Activated CD8-positive, alpha-beta memory T cell treated with anti-CD3 and anti-CD28 coated beads for 36 hours (primary cell): Measurements from ENCODE around the gene SMAD9. TPM values are rescaled to one million over a fixed set of nuclear protein-coding genes. Genes with fewer than 3 reads are reported as not detected.
"Not testable (repeated sequence)": the region's sequence is repeated elsewhere in the genome, so short reads cannot be mapped to it uniquely, and the experiment has no call there.

ENCODE experiments used
- CTCF ChIA-PET: fragments of 350-600 bp; sonication (Branson Sonifier 250); formaldehyde crosslinking; loops from one replicate; lab custom pipeline; 2021; ENCODE audit warnings: antibody characterized with exemption; lab: Charles Lee
- POLR2A ChIA-PET: fragments of 350-600 bp; sonication (Branson Sonifier 250); formaldehyde crosslinking; loops from one replicate; lab custom pipeline; 2021; ENCODE audit warnings: antibody characterized with exemption; lab: Charles Lee
- total RNA-seq, 2 experiments: library from RNA; stranded (reverse); gene quantifications; one replicate each; pipeline ENCODE4 v1.2.3, GENCODE V29; 2021

The SMAD9 gene
- total RNA-seq, 2 experiments from 2014 or later = not detected

DNA sequence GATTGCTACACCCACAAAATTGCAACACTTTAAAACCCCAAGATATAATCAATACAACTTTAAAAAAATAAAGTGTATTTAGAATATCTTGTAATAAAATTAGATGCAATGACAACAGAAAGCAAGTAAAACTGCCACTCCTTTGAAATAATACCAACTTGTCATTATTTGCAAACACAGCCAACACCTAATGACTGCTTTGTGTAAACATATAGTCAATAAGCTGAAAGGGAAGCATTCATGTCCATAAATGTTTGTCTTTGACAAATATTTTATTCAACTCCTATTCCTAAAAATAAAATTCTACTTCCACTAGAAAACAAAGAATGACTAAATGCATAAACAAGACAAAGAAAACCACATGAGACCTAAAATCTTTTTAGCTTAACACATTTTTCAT, 6.6 kb downstream of the SMAD9 start:
- POLR2A ChIA-PET = no interaction called here
- CTCF ChIA-PET = no interaction called here

DNA sequence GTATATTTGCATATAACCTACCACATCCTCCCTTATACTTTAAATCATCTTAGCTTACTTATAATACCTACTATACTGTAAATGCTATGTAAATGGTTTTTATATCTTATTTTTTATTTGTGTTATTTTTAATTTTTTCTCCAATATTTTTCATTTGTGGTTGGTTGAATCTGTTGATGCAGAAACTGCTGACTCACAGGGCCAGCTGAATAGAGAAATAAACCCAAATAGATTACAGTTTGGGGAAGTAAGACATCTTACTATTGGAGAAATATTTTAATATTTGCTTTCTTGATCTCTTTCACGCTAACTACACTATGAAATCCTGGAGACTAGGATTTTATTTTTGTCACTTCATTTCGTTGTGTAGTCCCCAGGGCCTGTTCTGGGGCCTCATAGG, 7.1 kb downstream of the SMAD9 start:
- POLR2A ChIA-PET = no interaction called here
- CTCF ChIA-PET = no interaction called here

DNA sequence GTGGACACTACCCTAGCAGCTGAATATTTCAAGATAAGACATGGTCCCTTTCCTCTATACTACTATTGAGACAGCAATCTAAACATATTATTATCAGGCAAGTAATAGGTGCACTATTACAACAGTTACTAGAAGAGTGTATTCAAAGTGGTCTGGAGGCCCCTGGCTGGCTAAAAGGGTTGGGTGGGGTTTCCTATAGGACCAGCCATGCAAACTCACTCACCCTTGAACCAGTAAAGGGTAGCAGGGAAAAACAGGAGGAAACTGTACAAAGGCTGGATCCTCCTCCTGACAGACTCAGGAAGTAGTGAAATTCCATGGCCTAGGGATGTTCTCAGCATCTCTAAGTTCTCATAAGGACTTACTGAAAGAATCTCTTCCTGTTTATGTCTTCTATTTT, 7.7 kb downstream of the SMAD9 start:
- ChIA-PET POLR2A (no interaction called here), CTCF (no interaction called here)

DNA sequence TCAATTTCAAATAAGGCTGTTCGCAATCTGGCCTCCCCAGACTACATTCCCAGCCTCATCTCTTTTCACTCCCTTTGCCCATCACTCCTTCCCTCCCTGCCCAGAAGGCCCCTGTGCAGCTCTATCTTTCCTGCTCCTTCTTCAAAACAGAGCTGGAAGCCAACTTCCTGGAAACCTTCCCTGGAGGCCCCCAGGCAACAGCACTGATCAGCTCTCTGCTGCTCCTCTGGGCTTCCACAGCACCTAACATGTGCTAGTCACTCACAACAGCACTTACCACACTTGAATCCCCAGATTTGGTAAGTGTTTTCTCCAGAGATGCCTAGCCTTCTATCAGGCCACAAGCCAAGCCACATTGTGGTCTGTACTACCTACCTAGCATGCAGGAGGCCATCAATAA, 9.5 kb downstream of the SMAD9 start:
- ChIA-PET POLR2A (no interaction called here), CTCF (no interaction called here)

DNA sequence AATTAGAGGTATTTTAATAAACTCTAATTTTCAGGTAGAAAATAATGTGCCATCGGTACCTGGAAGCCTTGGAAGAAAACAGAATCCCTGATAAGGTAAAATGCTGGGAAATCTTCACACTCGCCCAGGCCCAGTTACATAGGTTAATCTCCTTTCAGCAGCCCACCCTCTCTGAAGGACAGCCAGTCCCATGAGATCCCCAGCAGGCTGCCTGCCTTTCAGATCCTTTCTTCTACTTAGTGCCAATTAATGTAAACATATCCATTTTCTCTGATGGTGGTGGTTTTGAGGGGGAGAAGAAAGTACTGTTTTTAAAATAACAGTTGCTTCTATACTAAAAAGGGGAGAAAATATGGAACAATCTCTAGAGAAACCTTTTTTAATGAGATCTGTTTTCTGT, 12.2 kb downstream of the SMAD9 start:
- CTCF ChIA-PET = no interaction called here

DNA sequence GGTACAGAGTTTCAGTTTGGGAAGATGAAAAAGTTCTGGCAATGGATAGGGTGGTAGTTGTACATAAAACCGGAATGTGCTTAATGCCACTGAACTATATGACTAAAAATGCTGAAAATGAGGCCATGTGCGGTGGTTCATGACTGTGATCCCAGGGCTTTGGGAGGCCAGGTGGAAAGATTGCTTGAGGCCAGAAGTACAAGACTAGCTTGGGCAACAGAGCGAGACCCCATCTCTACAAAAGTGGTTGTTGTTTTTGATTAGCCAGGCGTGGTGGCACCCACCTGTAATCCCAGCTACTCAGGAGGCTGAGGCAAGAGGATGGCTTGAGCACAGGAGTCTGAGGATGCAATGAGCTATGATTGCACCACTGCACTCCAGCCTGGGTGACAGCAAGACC, 12.8 kb downstream of the SMAD9 start:
- POLR2A ChIA-PET = no interaction called here
- CTCF ChIA-PET = no interaction called here

More for the DNA sequence above, 12.2 kb downstream of the SMAD9 start:
- POLR2A ChIA-PET = no interaction called here

DNA sequence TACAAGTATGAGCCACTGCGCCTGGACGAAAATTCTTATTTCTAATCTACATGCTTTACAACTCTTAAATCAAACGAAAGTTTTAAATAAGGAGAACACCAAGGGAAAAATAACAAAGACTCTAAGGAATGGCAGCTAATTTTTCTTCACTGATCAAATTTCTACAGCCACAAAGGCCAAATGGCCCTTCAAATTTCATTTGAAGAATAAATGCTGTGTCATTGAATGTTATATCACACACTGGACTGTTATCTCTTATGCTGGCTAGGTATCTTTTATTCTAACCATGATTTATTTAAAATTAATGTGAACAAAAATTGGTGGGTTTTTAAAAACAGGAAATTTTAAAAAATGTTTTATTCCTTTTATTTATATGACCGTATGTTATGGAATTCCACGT, 14.1 kb downstream of the SMAD9 start:
- POLR2A ChIA-PET = no interaction called here
- CTCF ChIA-PET = no interaction called here

DNA sequence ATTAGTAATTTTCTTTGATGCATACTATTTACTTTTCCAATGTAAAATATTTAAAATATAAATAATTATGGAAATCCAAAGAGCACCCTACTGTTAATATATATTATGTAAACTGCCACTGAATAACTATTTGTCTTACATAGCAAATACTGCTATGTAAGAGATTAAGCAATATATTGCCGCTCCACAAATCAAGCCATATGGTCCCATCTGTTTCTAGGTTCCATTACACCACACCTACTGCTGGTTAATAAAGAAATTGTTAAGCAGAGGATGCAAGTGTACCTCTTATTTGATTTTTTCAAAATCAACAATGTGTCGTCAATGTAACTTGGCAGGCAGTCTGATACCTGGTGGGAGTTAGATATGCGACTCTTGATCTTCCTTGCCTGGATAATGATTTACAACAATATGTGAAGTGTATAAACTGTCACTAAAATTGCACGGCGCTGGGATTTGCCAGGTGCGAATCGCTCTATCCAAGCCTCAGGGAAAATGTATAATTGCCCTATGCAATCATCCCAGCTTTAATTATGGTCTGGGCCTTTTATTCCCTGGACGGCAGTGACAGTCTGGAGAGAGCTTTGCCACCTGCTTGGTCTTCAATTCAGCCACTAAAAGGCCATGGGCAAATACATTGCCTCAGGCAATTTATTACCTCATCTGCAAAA, 16.0 kb downstream of the SMAD9 start:
- POLR2A ChIA-PET = no interaction called here
- CTCF ChIA-PET = no interaction called here

DNA sequence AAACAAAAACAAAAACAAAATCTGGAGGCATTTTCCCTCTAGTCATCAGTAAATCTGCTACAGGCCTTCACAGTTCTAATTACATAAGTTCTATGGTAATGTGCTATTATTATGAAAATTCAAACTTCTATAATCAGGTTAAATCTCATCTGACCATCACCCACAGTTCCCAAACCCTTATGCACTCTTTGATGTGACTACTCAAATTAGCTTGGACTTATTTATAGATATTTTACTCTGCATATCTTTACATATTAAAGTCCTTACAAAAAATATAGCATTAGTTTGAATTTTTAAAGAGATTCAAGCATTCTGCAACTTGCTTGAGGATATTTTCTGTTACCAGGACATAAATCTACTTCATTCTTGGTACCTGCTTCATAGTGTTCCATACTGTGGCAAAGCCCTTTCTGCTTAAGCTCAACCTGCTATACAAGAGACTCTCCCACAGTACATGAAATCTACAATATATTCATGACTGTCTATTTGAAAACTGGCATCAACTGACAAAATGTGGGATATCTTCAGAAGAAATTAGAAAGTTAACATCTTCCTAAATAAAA, 22.9 kb downstream of the SMAD9 start:
- ChIA-PET CTCF (no interaction called here), POLR2A (no interaction called here)

DNA sequence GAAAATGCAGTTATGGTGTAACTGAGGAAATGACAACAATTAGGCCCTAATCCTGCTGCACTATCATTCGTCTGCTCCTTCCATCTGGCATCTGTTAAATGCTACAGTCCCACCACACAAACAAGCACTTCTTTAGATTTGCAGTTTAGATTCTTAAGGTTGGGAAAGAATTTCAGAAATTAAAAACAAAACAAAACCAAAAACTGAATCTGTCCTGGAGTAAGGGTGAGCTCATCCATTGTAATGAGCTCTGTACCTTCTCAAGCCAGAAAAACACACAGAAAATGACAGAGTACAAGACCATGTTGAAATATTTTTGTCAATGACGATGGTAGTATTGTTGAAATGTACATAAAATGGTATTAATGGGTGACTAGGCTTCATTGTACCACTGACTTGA, 28.3 kb downstream of the SMAD9 start:
- ChIA-PET CTCF (no interaction called here), POLR2A (no interaction called here)

DNA sequence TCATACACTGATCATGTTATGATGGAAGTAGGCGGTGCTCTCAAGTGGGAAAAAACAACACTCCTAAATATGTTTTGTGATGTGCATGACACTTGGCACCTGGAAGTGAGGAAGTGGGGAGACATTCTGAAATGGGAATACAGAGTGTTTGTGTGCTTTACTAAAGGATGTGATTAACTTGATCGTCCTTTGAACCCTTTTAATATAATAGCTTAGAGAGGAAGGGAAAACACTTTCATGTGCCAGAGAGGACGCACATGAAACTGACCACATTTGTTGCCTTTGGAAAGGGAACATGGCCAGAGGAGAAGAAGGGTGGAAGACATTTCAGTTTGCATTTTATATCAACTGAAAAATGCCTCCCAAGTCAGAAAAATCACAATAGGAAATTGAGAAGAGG, 31.4 kb downstream of the SMAD9 start:
- CTCF ChIA-PET = no interaction called here
- POLR2A ChIA-PET = no interaction called here

DNA sequence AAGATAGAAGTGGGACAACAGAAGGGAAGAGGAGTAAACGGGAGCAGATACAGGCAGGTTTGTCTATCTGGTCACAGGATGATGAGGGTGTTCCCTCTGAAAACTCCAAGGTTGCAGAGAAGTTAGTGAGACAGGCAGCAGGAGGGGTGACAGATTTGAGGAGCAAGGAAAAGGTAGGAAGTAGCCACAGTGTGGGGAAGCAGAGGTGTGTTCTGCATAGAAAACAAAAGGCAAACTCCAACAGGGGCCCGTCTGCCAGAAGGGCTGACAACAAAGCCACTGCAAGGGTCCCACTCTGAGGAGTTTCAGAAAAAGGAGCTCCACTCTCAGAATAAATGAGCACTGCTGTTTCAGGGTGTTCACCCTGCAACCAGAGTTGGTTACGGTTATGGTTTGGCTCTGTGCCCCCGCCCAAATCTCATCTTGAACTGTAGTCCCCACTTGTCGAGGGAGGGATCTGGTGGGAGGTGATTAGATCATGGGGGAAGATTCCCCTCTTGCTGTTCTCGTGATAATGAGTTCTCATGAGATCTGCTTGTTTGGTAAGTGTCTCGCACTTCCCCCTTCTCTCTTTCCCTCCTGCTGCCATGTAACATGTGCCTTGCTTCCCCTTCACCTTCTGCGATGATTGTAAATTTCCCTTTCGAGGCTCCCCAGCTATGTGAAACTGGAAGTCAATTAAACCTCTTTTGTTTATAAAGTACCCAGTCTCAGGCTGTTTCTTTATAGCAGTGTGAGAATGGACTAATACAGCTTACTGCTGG, 32.1 kb downstream of the SMAD9 start:
- CTCF ChIA-PET = no interaction called here
- POLR2A ChIA-PET = no interaction called here

DNA sequence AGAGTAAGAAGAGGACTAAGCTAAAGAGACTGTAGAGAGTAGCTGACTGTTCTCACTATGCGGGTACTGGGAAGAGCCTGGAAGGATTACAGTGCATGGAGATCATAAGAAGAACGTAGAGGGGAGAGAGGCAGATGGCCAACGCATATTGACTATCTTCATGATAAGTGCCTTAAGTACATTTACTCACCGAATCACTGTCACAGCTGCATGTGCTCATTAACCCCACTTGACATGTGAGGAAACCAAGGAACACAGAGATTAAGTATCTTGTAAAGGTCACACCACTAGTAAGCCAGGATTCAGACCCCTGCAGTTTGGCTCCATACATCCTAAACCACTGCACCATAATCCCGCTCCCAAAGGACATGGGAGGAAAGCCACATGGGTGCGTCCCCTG, 34.1 kb downstream of the SMAD9 start:
- CTCF ChIA-PET = interaction anchor here (0.6 kb wide), 1 partner anchor 263 kb away, joined by 3 read pairs; no protein-coding TSS in a partner anchor

DNA sequence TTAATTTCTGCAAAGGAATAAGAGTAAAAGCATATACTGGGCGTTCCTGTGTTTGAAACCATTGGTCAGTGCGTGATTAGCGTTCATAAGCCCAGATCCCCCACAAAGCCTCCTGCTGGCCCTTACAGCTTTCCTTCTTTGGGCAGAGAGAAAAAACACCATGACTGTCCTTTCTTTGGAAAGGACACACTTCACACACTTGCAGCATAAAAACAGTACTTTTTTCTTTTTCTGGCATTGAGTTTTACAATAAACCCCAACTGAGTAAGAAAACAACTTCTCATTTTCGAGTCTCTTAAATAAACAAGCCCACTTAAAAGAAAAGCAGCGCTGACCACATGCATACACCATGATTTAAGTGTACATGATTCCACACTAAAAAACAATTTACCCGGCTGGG, 35.8 kb downstream of the SMAD9 start:
- ChIA-PET CTCF (no interaction called here), POLR2A (no interaction called here)

More for the DNA sequence above, 34.1 kb downstream of the SMAD9 start:
- POLR2A ChIA-PET = no interaction called here

DNA sequence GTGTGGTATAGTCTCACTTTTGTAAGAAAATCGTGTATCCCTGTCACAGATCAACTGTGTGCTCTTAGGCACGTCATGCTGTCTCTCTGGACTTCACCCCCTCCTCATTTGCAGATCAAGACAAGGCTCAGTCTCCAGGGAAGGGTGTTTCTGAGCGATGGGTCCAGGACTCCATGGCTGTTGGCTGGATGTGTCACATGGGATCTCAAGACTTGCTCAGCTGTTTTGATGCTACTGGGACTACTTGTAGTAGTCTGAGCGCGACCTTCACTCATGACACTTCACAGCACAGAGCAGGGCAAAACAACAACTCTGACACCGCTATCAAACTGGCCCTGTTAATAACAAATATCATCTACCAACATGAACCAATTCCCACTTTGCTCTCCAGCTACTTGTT, 36.2 kb downstream of the SMAD9 start:
- ChIA-PET POLR2A (no interaction called here), CTCF (no interaction called here)

DNA sequence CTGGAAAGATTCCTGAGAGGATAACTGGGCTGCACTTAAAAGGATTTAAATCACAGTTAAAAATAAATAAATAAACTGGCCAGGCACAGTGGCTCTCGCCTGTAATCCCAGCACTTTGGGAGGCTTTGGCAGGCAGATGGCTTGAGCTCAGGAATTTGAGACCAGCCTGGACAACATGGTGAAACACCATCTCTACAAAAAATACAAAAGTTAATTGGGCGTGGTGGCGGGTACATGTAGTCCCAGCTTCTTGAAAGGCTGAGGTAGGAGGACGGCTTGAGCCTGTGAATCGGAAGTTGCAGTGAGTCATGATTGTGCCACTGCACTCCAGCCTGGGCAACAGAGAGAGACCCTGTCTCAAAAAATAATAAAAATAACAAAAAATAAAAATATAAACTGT, 36.6 kb downstream of the SMAD9 start:
- CTCF ChIA-PET, POLR2A ChIA-PET: not testable (repeated sequence)

DNA sequence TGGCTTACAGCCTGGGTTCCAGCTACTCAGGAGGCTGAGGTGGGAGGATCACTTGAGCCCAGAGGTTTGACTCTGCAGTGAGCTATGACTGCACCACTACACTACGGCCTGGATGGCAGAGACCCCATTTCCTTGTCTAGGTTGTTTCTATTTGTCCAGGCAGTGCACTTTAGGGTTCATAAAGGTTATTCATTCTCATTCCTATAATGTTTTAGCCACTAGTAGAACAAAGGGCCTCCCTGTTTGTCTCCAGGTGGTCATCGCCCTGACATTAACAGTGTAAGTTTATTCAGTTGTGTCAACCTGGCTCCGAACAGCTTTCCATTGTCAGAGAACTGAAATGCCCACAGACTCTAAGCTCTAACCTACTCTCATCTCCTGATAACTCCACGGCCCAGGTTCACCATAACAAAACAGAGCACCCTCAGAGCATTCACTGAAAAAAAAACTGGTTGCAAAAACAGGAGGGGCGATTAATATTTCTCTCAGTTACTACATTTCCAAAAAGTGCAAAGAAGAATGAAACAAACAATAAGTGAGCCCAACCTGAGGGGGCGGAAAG, 37.1 kb downstream of the SMAD9 start:
- CTCF ChIA-PET = no interaction called here
- POLR2A ChIA-PET = no interaction called here

DNA sequence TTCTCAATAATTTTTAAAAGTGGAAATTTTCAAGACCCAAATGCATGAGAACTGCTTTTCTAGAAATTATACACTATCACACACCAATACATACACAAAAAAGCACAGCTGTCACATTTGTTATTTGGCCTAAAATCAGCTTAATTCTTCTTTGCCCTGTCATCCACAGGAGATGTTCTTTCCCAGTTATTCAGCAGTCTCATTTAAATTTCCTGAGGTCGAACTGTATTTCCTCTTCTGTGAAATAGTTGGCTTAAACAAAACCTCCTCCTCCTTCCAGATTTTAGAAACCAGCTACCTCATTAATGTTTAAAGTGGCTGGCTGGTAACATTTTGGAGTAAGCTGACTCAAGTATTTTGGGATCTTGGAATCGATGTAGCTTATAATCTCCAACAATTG, 39.1 kb downstream of the SMAD9 start:
- CTCF ChIA-PET = interaction anchor here (0.6 kb wide), 1 partner anchor 19 kb away, joined by 3 read pairs; no protein-coding TSS in a partner anchor
- POLR2A ChIA-PET = no interaction called here

DNA sequence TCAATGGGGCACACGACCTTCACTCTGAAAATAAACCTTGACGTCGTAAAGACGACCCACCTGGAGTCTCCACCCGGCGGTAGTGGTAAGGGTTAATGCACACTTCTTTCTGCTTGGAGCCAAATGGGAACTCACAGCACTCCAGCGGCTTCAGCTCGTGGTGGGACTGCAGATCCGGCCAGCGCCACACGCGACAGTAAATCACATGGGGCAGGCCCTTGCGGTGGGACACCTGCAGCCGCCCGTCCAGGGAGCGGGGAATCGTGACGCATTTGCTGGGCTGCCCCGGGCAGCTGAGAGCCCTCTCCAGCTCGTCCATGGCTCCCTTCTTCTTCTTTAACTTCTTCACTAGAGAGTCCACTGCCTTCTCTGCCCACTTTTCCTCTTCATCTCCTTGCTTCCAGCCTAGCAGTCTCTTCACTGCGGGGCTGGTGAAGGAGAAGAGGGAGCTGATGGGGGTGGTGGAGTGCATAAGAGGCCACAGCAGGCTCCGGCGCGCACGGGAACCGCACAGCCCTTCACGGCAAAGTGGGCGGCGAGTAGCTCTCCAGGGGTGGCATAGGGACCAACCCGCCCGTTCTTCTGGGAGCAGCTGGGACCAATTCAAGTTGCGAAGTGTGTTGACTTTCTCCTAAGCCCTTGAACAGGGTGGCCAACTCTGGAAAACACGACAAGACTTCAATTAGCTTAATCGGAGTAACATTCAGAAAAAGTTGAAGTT, 40.7 kb downstream of the SMAD9 start:
- POLR2A ChIA-PET = no interaction called here
- CTCF ChIA-PET = no interaction called here

DNA sequence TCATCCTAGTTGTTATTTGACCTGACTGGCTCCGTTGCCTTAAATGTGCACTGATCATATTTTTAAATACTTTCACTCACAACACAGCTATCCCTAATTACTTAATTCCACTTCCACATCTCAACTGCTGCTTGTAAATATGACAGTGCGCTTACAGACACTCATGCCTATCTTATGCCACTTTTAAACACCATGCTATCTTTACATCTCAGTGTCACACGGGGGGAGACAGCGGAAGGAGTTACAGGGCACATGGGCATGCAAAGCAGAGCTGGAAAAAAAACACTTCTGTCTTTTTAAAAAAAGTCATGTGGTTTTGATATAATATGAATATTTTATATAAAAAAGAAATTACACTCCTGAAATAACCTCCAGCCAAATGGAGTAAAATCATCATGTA, 44.1 kb downstream of the SMAD9 start:
- CTCF ChIA-PET = no interaction called here
- POLR2A ChIA-PET = no interaction called here
